HG02571 (cell line): ENCODE results near the gene GRB10.

ENCODE experiments used
- ATAC-seq: cut with Tn5 transposase; IDR thresholded peaks from one replicate; pipeline ENCODE4 v1.9.1; 2021; ENCODE audit warnings: mild to moderate bottlenecking, moderate library complexity; ENCODE audit not compliant: unreplicated experiment

The GRB10 gene

DNA sequence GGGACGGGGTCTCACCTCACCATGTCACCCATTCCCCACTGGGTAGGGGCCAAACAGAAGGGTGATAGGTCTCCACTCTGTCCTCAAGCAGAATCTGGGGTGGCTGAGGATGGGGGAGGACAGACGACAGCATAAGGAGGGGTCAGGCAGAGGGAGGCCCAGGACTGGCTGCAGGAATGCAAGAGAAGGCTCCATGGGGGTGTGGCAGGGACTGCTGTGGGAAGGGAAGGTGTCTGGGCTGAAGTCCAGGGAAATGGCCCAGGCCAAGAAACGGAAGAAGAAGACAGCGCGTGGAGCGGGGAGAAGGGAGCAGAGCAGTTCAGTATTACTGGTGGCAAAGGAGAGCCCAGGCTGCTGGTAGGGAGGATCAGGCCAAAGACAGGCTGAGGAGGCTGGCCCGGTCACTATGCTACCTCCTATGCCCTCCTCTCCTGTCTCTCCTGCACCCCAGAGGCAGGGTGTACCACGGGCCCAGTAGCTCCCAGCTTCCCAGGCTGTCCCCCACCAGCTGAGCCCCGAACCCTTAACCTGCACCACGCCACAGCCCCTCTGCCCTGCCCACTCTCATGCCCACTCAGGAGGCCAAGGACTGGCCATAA, 60.9 kb downstream of the GRB10 start:
- ATAC-seq: no peak

DNA sequence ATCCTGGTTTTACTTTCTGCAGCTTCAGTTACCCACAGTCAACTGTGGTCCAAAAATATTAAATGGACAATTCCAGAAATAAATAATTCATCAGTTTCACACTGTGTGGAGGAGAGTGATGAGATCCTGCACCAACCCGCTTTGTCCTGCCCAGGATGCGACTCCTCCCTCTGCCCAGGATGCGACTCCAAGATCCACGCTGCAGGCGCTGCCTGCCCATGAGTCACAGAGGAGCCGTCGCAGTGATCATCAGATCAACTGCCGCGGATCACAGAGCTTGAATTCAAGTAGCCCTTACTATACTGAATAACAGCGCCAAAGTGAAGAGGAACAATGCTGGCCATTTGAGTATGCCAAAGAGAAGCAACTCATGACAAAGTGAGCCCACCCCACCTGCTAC, 61.5 kb downstream of the GRB10 start:
- ATAC-seq: no peak

DNA sequence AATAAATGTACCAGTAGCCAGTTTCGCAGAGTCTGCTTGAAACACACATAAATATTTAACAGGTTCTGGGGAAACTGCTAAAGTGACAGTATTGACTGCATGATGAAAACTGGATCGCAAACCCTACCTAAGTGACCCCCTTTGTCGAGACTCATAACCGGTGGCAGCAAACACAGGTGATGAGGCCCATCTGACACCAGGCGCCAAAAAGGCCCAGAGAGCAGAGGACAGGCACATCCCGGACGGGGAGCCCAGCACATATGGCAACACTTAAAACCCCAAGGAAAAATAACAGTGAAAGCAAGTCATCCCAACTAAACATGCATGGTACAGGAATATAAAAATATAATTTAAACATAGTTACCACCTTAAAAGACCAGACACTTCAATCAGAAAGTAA, 62.4 kb downstream of the GRB10 start:
- no peak for ATAC-seq

DNA sequence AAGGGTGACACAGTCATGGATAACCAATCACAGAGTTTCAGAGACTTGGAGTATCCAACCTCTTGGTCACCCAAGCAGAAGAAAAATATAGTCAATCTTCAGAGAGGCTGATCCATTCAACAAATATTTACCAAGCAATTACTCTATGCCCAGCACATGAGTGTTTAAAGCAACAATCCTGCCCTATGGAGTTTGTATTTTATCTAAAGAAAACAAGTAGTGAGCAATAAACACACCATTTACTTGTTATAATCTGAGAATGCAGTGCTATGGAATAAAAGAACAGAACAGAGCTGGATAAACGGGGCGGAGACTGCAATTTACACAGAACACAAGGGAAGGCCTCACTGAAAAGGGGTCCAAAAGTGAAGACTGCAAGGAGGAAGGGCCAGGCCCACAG, 63.8 kb downstream of the GRB10 start:
- no peak for ATAC-seq

DNA sequence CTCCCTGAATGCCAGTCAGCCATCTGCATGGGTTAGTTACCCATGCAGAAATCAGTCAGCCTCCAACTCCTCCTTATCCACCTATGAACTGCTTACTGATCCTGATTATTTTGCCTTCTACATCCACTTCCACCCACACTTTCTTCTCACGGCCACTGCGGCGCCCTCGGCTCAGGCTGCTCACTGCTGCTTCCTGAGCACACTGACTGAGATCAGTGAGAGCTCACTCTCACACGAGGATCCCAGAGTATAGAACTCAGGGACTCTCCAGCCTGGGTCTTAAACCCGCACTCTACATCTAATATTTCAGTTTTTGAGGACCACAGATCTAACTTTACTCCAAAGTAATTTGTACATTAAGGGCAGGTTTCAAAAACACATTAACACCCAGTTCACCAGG, 64.4 kb downstream of the GRB10 start:
- ATAC-seq: no peak

DNA sequence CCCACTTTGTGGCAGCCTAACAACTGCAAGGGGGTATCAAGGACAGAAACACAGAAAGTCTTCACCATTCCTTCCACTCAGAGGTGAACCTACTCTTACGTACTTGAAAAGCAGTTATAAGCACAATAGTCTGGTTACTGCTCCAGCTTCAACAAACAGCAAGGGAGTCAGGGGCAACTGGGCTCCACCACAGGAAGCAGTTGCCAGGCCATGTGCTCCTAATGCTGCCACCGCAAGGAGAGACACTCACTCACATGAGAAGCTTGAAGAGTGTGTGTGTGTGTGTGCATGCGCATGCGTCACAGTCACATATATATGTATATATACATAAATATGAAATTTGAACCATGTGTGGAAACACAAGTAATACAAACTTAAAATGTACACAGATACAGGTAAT, 65.5 kb downstream of the GRB10 start:
- no peak for ATAC-seq

DNA sequence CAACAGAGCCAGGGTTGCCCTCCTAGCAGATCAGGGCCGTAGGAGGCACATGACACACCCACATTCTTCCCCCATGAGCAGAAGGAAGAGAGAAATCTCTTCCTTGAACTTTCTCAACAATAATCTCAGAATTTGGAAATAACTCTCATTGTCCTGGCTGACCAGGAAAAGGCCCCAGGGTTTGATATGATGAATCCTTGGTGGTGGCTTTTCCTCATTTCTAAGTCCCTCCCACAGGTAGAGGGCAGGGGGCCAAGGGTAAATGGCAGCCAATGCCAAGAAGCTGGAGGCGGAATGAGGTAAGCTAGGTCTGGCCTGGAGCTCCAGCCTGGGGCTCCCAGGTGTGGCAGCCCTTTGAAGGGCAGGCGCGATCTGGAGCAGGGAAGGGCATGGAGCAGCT, 67.8 kb downstream of the GRB10 start:
- no peak for ATAC-seq

DNA sequence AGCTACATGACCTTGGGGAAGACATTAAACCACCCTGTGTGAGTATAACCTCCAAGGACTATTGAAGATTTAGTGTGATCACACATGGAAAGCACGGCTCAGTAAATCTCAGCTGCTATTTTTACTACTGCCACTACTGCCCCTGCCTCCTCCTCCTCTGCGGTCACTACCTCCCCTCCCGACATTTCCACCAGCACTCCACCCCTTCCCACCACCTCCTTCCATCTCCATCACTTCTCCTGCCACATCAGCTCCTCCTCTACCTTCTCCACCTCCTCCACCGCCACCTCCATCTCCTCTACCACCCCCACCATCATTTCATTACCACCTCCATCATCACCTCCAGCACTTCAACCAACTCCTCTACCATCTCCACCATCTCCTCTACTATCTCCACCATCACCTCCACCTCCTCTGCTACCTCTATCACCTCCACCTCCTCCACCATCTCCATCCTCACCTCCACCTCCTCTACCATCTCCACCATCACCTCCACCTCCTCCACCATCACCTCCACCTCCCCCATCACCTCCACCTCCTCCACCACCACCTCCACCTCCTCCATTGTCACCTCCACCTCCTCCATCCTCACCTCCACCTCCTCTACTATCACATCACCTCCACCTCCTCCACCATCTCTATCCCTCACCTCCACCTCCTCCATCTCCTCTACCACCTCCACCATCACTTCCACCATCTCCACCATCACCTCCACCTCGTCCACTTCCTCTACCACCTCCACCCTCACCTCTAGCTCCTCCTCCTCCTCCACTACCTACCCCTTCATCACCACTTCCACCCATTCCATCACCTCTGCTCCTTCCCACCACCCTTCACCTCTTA, 69.4 kb downstream of the GRB10 start:
- ATAC-seq: no peak

DNA sequence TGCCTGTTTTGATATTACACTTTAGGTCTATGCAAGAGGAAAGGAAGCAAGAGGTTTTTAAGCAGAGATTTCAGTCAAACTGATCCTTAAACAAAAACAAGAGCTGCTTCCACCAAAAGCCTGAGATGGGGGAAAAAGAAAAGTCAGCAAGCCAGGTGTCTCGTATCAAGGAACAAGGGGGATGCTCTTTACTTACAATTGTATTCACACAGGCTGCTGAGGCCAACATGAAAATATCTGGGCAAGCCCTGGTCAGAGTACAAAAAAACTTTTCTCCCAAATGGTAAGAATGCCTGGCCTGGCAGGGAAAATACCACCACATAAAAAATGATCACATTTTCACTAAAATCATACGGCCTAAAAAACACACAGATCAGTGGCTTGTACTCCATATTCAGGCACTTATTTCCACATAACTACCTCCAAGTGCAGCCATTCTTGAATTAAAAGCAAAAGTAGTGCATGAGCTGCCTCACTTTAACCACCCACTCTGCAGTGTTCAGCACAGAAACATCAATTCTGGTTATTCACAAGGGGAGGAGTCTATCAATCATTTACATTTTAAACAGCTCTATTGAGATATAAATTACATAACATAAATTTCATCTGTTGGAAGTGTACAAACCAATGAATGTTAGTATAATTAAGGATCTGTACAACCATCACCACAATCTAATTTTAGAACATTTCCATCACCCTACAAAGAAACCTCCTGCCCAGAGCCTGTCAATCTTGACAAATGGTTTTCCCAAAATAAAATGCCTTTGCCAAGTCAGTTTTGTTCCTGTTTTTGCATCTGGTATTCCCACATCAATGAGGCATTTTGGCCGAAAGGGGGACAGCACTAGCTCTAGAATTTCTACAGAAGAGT, 70.2 kb downstream of the GRB10 start:
- no peak for ATAC-seq

DNA sequence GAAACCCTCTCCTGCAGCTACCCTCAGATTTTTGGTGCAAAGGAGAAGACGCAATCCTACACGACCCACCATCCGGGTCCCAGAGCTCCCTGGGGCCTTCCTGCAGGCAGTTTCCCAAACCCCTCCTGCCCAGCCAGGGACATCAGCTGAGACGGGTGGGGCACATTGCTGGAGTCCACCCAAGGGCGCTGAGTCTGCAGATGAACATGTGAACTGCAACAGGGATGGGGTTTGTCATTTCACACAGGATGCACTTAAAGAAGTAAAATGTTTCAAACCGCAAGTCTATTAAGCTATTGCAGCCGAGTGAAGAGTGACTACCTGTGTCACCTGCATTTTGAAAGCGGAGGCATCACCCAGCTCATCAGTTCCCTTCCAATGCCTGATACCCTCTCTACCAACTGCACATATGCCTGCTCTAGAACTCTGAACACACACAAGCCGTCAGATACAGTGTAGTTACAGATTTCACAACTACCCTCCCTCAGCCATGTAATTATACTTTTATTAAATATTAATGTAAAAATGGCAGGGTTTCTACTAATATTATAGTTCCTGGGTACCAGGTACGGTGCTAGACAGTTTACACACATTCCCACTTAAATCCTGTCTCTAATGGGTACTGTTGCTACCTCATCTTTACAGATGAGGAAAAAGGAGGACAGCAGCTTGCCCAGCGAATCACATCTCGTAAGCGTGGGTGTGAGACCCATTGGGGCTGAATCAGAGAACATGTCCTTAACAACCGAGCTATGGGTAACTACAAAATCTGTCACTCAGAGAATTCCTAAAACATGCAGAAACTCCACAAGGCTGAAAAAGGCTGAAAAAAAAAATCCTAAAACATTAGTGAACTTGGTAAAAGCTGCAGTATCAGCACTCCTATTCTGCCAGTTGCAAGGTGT, 71.2 kb downstream of the GRB10 start:
- no peak for ATAC-seq

DNA sequence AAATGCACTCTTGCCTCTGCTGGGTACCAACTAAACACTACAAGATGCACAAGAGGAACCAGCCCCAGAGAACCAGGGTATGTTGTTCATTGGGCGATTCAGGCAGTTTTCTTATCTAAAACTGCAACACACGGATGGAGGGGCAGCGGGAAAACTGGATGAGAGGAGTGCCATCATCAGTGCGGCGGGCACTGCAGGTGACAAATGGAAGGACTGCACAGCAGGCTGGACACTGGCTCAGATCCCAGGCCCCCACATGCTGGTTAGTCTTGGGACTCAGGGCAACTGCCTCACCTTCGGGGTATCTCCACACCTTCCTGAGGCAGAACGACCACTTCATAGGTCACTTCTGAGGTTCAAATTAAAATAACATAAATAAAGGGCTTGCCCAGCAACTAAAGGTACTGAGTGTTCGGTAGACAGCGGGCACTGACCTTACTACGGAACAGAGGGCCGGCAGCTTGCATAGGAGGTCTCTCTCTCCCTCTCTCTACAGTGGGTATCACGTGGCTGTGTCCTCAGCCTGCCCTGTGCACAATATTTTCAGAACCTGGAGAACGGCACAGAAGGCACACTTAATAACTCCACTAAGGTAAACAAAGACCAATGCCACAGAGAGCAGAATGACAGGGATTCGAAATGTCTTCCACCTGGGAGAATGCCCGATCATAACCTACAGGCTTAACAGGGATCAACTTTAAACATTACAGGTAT, 72.1 kb downstream of the GRB10 start:
- ATAC-seq: no peak

DNA sequence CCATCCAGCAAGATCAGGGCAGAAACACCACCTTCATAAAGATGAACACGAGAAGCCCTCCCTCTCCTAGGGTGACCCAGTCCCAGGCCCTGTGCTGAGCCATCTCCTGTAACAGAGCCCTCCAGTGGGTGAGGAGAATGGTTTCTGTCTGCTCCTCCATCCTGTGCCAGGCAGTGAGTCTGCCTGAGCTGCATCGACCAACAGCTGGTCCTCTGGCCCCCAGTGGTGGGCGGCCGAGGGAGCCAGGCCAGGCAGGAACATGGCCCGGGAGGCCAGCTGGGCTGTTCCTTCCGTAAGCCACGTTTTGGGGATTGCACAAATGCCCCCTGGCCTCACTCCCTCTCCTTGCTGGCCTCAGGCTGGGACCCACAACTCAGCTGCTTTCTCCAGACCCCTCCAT, 73.5 kb downstream of the GRB10 start:
- ATAC-seq: no peak

DNA sequence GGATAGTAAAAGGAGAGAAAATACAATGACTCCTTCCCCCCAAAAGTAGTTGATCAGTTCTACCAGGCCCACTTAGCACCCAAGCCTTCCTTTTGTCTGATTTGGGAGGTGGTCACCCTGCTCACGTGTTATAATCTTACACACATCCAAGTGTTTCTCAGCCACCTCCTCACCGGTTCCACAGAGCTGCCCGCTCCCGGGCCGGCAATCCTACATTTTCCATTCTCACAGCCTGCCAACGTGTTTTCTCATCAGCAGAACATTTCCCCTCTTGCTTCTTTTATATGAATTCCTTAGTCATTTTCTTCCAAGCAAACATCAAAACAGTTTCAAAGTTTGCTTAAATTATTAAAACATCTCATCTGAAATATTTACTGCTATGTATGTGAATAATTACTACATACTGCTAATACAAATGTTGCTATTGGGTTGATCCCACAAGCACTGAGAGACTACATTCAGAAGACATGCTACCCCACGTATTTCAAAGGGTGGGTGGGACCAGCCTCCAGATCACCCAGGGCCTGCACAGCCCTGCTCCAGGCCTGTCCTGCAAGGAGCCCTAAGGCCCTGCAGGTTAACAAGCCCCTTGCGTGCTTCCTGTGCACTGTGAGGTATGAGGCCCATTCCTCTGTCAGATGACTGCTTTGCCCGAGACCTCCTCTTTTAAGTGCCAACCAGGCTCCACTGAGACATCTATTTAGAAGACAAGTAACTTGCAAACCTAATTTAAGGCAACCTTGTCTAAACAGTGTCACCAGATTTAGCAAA, 75.3 kb downstream of the GRB10 start:
- no peak for ATAC-seq

DNA sequence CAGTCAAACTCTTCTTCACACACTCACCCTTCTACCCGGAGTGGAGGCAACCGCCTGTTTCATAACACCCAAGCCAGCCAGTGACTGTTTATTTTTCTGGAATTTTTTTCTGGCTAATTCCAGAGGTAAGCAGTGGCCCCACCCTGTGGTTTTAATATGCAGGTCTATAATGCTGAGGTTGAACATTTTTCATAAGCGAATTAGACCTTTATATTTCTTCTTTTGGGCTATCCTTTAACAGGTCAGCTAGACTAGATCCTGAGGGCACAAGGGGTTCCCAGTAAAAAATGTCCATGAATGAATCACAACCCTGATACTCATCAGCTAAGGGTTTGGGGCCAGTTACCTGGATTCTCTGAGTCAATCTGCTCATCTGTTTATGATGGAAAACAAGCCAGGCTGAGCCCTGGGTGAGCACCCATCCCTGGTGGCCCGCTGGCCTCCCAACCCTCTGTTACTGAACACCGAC, 76.2 kb downstream of the GRB10 start:
- no peak for ATAC-seq

DNA sequence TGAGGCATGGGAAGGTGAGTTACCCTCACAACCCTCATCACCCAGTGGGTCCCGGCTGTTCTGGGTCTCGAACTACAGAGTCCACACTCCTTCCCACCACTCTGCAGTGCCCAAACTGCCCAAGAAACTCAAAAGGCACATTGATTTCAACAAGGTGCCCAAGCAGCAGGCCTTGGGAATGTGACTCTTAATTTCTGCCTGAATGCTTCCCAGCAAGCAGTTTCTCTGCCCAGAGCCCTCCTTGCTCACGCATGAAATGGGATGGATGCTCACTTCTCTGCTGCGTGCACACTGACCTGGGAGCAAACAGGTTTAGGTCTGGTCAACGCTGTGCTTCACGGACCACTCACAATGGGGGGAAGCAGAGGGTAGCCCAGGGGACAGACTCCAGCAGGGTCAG, 77.9 kb downstream of the GRB10 start:
- ATAC-seq: no peak

DNA sequence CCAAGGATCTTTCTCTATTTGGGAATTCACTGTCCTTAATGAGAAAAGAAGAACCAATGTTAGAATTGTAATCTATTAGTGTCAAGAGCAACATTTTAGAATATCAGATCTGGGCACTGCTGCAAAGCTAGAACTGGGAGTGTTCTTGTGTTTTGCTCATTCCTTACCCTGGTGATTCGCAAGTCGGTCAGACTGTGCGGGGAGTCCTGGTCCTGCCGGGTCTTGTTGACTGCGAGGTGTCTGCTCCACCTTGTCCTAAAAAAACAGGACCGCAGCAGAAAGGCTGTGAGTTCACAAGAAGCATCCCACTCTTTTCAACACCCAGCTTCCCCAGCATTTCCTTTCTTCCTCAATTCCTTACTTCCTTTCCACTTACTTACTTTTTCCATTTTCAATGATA, 79.0 kb downstream of the GRB10 start:
- no peak for ATAC-seq

DNA sequence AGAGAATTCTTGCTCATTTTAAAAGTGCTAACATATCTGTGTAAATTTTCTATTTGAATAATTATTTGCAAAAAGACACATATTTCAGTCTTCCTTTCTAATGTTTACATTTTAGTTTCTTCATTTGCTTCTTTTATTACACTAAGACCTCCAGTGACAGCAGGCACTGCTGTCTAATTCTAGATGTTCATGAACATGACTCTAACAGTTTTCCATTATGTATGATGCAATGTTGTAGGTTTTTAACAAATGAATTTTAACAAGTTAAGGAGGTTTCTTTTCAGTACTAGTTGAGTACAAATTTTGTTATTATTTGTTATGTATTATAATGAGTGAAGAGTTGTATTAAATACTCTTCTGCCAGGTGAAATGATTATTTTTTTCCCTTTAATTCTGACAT, 83.6 kb downstream of the GRB10 start:
- ATAC-seq: no peak

DNA sequence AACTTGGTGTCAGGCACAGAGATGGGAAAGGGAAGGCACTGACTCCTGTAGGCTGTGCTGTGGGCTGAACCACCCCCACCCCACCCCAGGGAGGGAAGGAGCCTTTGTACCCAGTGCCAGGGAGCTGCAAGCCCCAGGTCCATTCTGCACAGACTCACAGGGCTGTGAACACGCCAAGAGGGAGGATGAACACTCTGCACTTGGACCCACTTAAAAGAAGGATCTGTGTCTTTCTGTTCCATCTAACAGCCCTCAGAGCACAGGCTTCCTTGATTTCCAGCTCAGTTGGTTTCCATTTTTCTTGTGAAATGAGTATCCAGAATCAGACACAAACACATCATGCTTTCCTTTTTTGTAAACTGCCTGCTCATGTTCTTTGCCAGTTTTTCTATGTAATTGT, 84.9 kb downstream of the GRB10 start:
- ATAC-seq: no peak
